ENCODE data around the gene ADPRS.

DNA sequence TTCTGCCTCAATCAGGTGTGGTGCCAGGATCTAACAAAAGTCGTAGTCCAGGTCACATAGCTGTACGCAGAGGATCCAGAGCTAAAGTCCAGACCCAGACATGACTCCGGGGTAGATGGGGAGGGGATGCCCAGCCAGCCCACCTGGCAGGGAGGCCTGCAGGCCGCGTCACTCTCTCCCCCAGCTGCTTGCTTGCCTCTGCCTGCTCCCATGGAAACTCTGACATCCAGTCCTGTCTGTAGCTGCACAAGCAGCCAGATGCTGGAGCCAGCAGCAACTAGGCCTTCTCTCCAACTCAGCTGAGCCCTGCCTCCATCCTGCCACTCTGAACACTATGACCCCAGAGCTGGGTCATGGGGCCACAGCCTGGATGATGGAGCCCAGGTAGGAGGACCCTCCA is 28.2 kb downstream of the ADPRS start:
- TF ChIP-seq, protein P1, sequence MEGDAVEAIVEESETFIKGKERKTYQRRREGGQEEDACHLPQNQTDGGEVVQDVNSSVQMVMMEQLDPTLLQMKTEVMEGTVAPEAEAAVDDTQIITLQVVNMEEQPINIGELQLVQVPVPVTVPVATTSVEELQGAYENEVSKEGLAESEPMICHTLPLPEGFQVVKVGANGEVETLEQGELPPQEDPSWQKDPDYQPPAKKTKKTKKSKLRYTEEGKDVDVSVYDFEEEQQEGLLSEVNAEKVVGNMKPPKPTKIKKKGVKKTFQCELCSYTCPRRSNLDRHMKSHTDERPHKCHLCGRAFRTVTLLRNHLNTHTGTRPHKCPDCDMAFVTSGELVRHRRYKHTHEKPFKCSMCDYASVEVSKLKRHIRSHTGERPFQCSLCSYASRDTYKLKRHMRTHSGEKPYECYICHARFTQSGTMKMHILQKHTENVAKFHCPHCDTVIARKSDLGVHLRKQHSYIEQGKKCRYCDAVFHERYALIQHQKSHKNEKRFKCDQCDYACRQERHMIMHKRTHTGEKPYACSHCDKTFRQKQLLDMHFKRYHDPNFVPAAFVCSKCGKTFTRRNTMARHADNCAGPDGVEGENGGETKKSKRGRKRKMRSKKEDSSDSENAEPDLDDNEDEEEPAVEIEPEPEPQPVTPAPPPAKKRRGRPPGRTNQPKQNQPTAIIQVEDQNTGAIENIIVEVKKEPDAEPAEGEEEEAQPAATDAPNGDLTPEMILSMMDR (IDR thresholded peaks at IDR 0.05) = no peak
- no peak for TF ChIP-seq POLR2A (IDR thresholded peaks at IDR 0.05)
- TF ChIP-seq EP300 (IDR thresholded peaks at IDR 0.05) = no peak
- TF ChIP-seq POLR2AphosphoS5 (IDR thresholded peaks at IDR 0.05) = no peak
